Neural cell (in vitro differentiated cells): ENCODE data around the gene STARD5. TPM values are rescaled to one million over a fixed set of nuclear protein-coding genes. Genes with fewer than 3 reads are reported as not detected.

Source experiments
- H2AFZ ChIP-seq: fragments of 200-600, 300-800 bp; sonication (generic), shearing (Covaris generic); 2 replicates; pipeline ENCODE4 v1.6.0; 2014; ENCODE audit warnings: low read depth, mild to moderate bottlenecking, antibody characterized with exemption, low read length, moderate library complexity
- H3F3A ChIP-seq: fragments of 200-600 bp; shearing (Covaris generic); 2 replicates; pipeline ENCODE4 v1.6.1; 2016; ENCODE audit warnings: mild to moderate bottlenecking, moderate library complexity, mixed read lengths, antibody characterized with exemption, low read length; ENCODE audit not compliant: insufficient read depth, poor library complexity, severe bottlenecking
- H3K27ac ChIP-seq: fragments of 200-600, 300-800 bp; sonication (generic), shearing (Covaris generic); 2 replicates; pipeline ENCODE4 v1.5.1; 2014; ENCODE audit warnings: mild to moderate bottlenecking, low read length, moderate library complexity
- H3K27me3 ChIP-seq: fragments of 300-800, 200-600 bp; sonication (generic), shearing (Covaris generic); 2 replicates; pipeline ENCODE4 v1.6.0; 2014; ENCODE audit warnings: mild to moderate bottlenecking, low read depth, low read length, moderate library complexity; ENCODE audit not compliant: insufficient read depth
- H3K36me3 ChIP-seq: fragments of 300-800, 200-600 bp; sonication (generic), shearing (Covaris generic); 2 replicates; pipeline ENCODE4 v1.5.1; 2014; ENCODE audit warnings: mild to moderate bottlenecking, antibody characterized with exemption, low read length, moderate library complexity; ENCODE audit not compliant: insufficient read depth
- H3K4me2 ChIP-seq: fragments of 300-800, 200-600 bp; sonication (generic), shearing (Covaris generic); 2 replicates; pipeline ENCODE4 v1.6.0; 2014; ENCODE audit warnings: mild to moderate bottlenecking, low read length
- H3K4me3 ChIP-seq: fragments of 300-800, 200-600 bp; sonication (generic), shearing (Covaris generic); 2 replicates; pipeline ENCODE4 v1.5.1; 2014; ENCODE audit warnings: mild to moderate bottlenecking, low read length, moderate library complexity
- H3K79me2 ChIP-seq: fragments of 200-600 bp; shearing (Covaris generic); replicated peaks from 2 replicates; pipeline ENCODE4 v1.6.0; 2014; ENCODE audit warnings: mild to moderate bottlenecking, low read length, moderate library complexity; ENCODE audit not compliant: insufficient read depth
- H3K9ac ChIP-seq: fragments of 300-800, 200-600 bp; sonication (generic), shearing (Covaris generic); 2 replicates; pipeline ENCODE4 v1.6.1; 2016; ENCODE audit warnings: mild to moderate bottlenecking, low read length, mixed read lengths
- H3K9me2 ChIP-seq: fragments of 200-600 bp; shearing (Covaris generic); 2 replicates; pipeline ENCODE4 v1.6.1; 2016; ENCODE audit warnings: mild to moderate bottlenecking, low read length, mixed read lengths; ENCODE audit not compliant: insufficient read depth
- H3K9me3 ChIP-seq: fragments of 200-600, 300-800 bp; sonication (generic), shearing (Covaris generic); 2 replicates; pipeline ENCODE4 v1.6.1; 2016; ENCODE audit warnings: mild to moderate bottlenecking, mixed run types, low read length, moderate library complexity, mixed read lengths
- H4K20me1 ChIP-seq: fragments of 200-600 bp; shearing (Covaris generic); 2 replicates; pipeline ENCODE4 v1.6.1; 2016; ENCODE audit warnings: mild to moderate bottlenecking, mixed run types; ENCODE audit not compliant: insufficient read depth
- CTCF ChIP-seq: fragments of 450-650 bp; IDR thresholded peaks from 2 replicates; pipeline ENCODE4 v1.5.1; 2014; ENCODE audit warnings: antibody characterized with exemption, mild to moderate bottlenecking, moderate library complexity; ENCODE audit not compliant: poor library complexity, severe bottlenecking
- EZH2 ChIP-seq: fragments of 200-600, 300-800 bp; shearing (Covaris generic), sonication (generic); IDR thresholded peaks from 2 replicates; pipeline ENCODE4 v1.6.1; 2014; ENCODE audit warnings: antibody characterized with exemption, low read length, borderline replicate concordance, mild to moderate bottlenecking; ENCODE audit not compliant: insufficient read depth, poor library complexity, severe bottlenecking
- MXI1 ChIP-seq: fragments of 450-650 bp; conservative IDR thresholded peaks from 2 replicates; pipeline ENCODE4 v1.6.1; 2014; ENCODE audit warnings: antibody characterized with exemption, mild to moderate bottlenecking; ENCODE audit not compliant: poor library complexity, severe bottlenecking
- POLR2AphosphoS5 ChIP-seq: IDR thresholded peaks from 2 replicates; pipeline ENCODE4 v1.6.1; 2012
- RAD21 ChIP-seq: fragments of 450-650 bp; conservative IDR thresholded peaks from 2 replicates; pipeline ENCODE4 v1.6.1; 2014; ENCODE audit warnings: antibody characterized with exemption, mild to moderate bottlenecking, moderate library complexity
- REST ChIP-seq: IDR thresholded peaks from 2 replicates; pipeline ENCODE4 v1.6.1; 2012; ENCODE audit warnings: borderline replicate concordance
- SMC3 ChIP-seq: fragments of 450-650 bp; conservative IDR thresholded peaks from 2 replicates; pipeline ENCODE4 v1.6.1; 2014; ENCODE audit warnings: antibody characterized with exemption, mild to moderate bottlenecking, moderate library complexity; ENCODE audit not compliant: poor library complexity
- TAF1 ChIP-seq: IDR thresholded peaks from 2 replicates; pipeline ENCODE4 v1.6.1; 2012; ENCODE audit warnings: low read depth
- polyA plus RNA-seq: library from polyadenylated mRNA; depleted of rRNA; stranded (reverse); fragments of >200 nt; gene quantifications from 2 replicates; pipeline ENCODE4 v1.2.3, GENCODE V29; 2014

The STARD5 gene
- polyA plus RNA-seq, 1 donor from 2014 or later, result 0.76 TPM

- Histone ChIP-seq H3K36me3 (no peaks in the 10 kb centered on the region), H3K9me3 (no peaks in the 10 kb centered on the region), H3K9me2 (no peaks in the 10 kb centered on the region), H3K4me2 (no peak overlapping the region), H3K27ac (no peak overlapping the region), H3K9ac (no peak overlapping the region), H2AFZ (no peak overlapping the region), H3K4me3 (no peak overlapping the region), H3K27me3 (no peaks in the 10 kb centered on the region), H4K20me1 (no peaks in the 10 kb centered on the region), H3K79me2 (no peaks in the 10 kb centered on the region), H3F3A (no peaks in the 10 kb centered on the region)
- TF ChIP-seq REST, result no peak
- no peak for TF ChIP-seq MXI1
- TF ChIP-seq POLR2AphosphoS5, result no peak
- TF ChIP-seq EZH2, result no peak
- no peak for TF ChIP-seq TAF1
- TF ChIP-seq SMC3, result no peak
These were observed 43.1 kb downstream of the STARD5 start for GRCh38 chr15:81280696-81281455.

- Histone ChIP-seq H3K4me3 (no peak overlapping the region), H2AFZ (no peak overlapping the region), H3K9ac (no peak overlapping the region), H3K79me2 (no peaks in the 10 kb centered on the region), H3K36me3 (no peaks in the 10 kb centered on the region), H3K27me3 (no peaks in the 10 kb centered on the region), H3K9me2 (no peaks in the 10 kb centered on the region), H3K27ac (no peak overlapping the region), H3F3A (no peaks in the 10 kb centered on the region), H4K20me1 (no peaks in the 10 kb centered on the region), H3K4me2 (no peak overlapping the region), H3K9me3 (no peaks in the 10 kb centered on the region)
- no peak for TF ChIP-seq SMC3
- no peak for TF ChIP-seq POLR2AphosphoS5
- TF ChIP-seq RAD21, result no peak
- no peak for TF ChIP-seq CTCF
These were observed 44.1 kb downstream of the STARD5 start for GRCh38 chr15:81279621-81280485.
